ENCODE data around the gene RHOA. TPM values are rescaled to one million over a fixed set of nuclear protein-coding genes. Genes with fewer than 3 reads are reported as not detected.

RHOA gene
- total RNA-seq, 1 donor from 2014 or later = 300 TPM

- no peak overlapping the region for H3K4me3 Mint-ChIP-seq
- no peak for TF ChIP-seq CTCF (conservative IDR thresholded peaks at IDR 0.05)
- no peaks in the 10 kb centered on the region for H3K27me3 Mint-ChIP-seq
- peaks cover 17% of the 10 kb centered on the region for H3K36me3 Mint-ChIP-seq
- no peak for DNase-seq (ENCODE audit: extremely low spot score, unreplicated experiment)
- H3K27ac Mint-ChIP-seq = no peak overlapping the region
- H3K4me1 Mint-ChIP-seq (ENCODE audit: unreplicated experiment) = no peaks in the 10 kb centered on the region
- no peaks in the 10 kb centered on the region for H3K9me3 Mint-ChIP-seq
Measured at GRCh38 chr3:49310677-49311076, 101.1 kb downstream of the RHOA start.

Other genes with a start within 250 kb of the RHOA start
- 27.4 and 28.5 TPM in 2 replicates for gene CCDC71, start 245.6 kb downstream of the RHOA start, total RNA-seq (ENCODE audit: low replicate concordance)
- 42.1 and 57.6 TPM in 2 replicates for gene KLHDC8B, start 240.4 kb downstream of the RHOA start, total RNA-seq (ENCODE audit: low replicate concordance)
- 5.6 and 10.7 TPM in 2 replicates for gene C3orf62, start 134.7 kb downstream of the RHOA start, total RNA-seq (ENCODE audit: low replicate concordance)
- 48.1 and 48.8 TPM in 2 replicates for gene USP4, start 71.9 kb downstream of the RHOA start, total RNA-seq (ENCODE audit: low replicate concordance)
- gene GPX1, start 53.6 kb downstream of the RHOA start, total RNA-seq (ENCODE audit: low replicate concordance) = 114 and 132 TPM in 2 replicates
- 25.0 and 31.4 TPM in 2 replicates for gene TCTA, start 447 bp upstream of the RHOA start, total RNA-seq (ENCODE audit: low replicate concordance)
- gene AMT, start 10.5 kb upstream of the RHOA start, total RNA-seq (ENCODE audit: low replicate concordance) = 12.5 and 21.6 TPM in 2 replicates
- gene NICN1, start 17.3 kb upstream of the RHOA start, total RNA-seq (ENCODE audit: low replicate concordance) = 16.2 and 27.1 TPM in 2 replicates
- gene DAG1, start 58.3 kb upstream of the RHOA start, total RNA-seq (ENCODE audit: low replicate concordance) = 84.3 and 126 TPM in 2 replicates
- 3.9 and 4.0 TPM in 2 replicates for gene BSN, start 142.5 kb upstream of the RHOA start, total RNA-seq (ENCODE audit: low replicate concordance)